ENCODE data around the gene OBP2A.

GRCh38 chr9:135530146-135530545 is 15.8 kb upstream of the OBP2A start:
- TF ChIP-seq EP300 (IDR thresholded peaks at IDR 0.05; ENCODE audit: borderline replicate concordance): no peak
- no peak for TF ChIP-seq YY1 (IDR thresholded peaks at IDR 0.05; ENCODE audit: low read depth)
